Common myeloid progenitor, CD34-positive (primary cell): ENCODE results near the gene TRPM7.
A peak's percentile ranks its signal among the peaks of the same experiment; 100 is the strongest.
"Not testable (repeated sequence)": the region's sequence is repeated elsewhere in the genome, so short reads cannot be mapped to it uniquely, and the experiment has no call there.

ENCODE experiments used
- CTCF ChIA-PET: fragments of 350-600 bp; sonication (Branson Sonifier 250); formaldehyde crosslinking; loops from one replicate; lab custom pipeline; 2021; ENCODE audit warnings: antibody characterized with exemption; lab: Charles Lee
- POLR2A ChIA-PET: fragments of 350-600 bp; sonication (Branson Sonifier 250); formaldehyde crosslinking; loops from one replicate; lab custom pipeline; 2021; ENCODE audit warnings: antibody characterized with exemption; lab: Charles Lee
- DNase-seq, 3 donors: peaks; one replicate each; pipeline versions ENCODE4 v3.0.0 to v3.0.0-alpha.2; 2013
- H3K27ac ChIP-seq, 2 experiments: 1 replicate in 1 of 2; 2 replicates in 1 of 2; pipeline ENCODE4 v1.7.0; 2013; ENCODE audit warnings: inconsistent platforms in 2 of 2, low read length in 2 of 2, mild to moderate bottlenecking in 2 of 2, low read depth in 1 of 2, moderate library complexity in 1 of 2; ENCODE audit not compliant: severe bottlenecking in 2 of 2, insufficient read depth in 1 of 2, poor library complexity in 1 of 2
- H3K27me3 ChIP-seq, 5 experiments: replicated peaks in 2 of 5; 1 replicate in 3 of 5; 2 replicates in 2 of 5; pipeline versions ENCODE4 v1.6.1 to v1.7.0; 2013; ENCODE audit warnings: low read length in 4 of 5, mild to moderate bottlenecking in 2 of 5, moderate library complexity in 2 of 5, inconsistent platforms in 1 of 5; ENCODE audit not compliant: insufficient read depth in 5 of 5, control insufficient read depth in 4 of 5
- H3K36me3 ChIP-seq, 4 experiments: 1 replicate in 2 of 4; 2 replicates in 2 of 4; pipeline versions ENCODE4 v1.6.1 to v1.7.0; 2013; ENCODE audit warnings: low read length in 3 of 4, control low read depth in 1 of 4, mild to moderate bottlenecking in 1 of 4; ENCODE audit not compliant: control insufficient read depth in 4 of 4, insufficient read depth in 4 of 4
- H3K4me1 ChIP-seq, 4 experiments: 1 replicate in 3 of 4; 2 replicates in 1 of 4; pipeline versions ENCODE4 v1.6.1 to v1.7.1; 2013; ENCODE audit warnings: low read length in 3 of 4, mild to moderate bottlenecking in 3 of 4, control low read depth in 1 of 4, inconsistent platforms in 1 of 4, moderate library complexity in 1 of 4; ENCODE audit not compliant: control insufficient read depth in 4 of 4, insufficient read depth in 4 of 4; ENCODE audit errors: control extremely low read depth in 1 of 4
- H3K4me3 ChIP-seq, 7 experiments: 1 replicate in 4 of 7; 2 replicates in 3 of 7; pipeline versions ENCODE4 v1.5.1 to v1.7.0; 2013; ENCODE audit warnings: mild to moderate bottlenecking in 7 of 7, low read length in 6 of 7, moderate library complexity in 6 of 7, inconsistent platforms in 2 of 7, low read depth in 2 of 7, control low read depth in 1 of 7; ENCODE audit not compliant: insufficient read depth in 4 of 7, control insufficient read depth in 1 of 7; ENCODE audit errors: extremely low read depth in 1 of 7
- H3K9me3 ChIP-seq, 5 experiments: 1 replicate in 4 of 5; 2 replicates in 1 of 5; pipeline versions ENCODE4 v1.6.1 to v1.7.1; 2013; ENCODE audit warnings: low read length in 4 of 5, mild to moderate bottlenecking in 2 of 5, inconsistent platforms in 1 of 5, low read depth in 1 of 5, moderate library complexity in 1 of 5; ENCODE audit not compliant: control insufficient read depth in 4 of 5, insufficient read depth in 2 of 5; ENCODE audit errors: control extremely low read depth in 1 of 5
- WGBS: methylation state at CpG from one replicate; pipeline ENCODE4 v1.1.5; 2013; ENCODE audit not compliant: insufficient coverage; 5-methylcytosine and 5-hydroxymethylcytosine counted together

Gene TRPM7

GRCh38 chr15:50707878-50708427 is 21.4 kb upstream of the TRPM7 start:
- ChIA-PET CTCF (no interaction called here), POLR2A (no interaction called here)
- 100% methylated on average over 2 of the region's 3 CpGs for WGBS
- no peaks in the 10 kb centered on the region for H3K27me3 ChIP-seq
- no peaks in the 10 kb centered on the region for H3K9me3 ChIP-seq
- no peak for DNase-seq
- no peak overlapping the region for H3K4me3 ChIP-seq
- H3K36me3 ChIP-seq: peaks cover 0 to 3% (median 2%) of the 10 kb centered on the region in 4 experiments
- H3K4me1 ChIP-seq: no peaks in the 10 kb centered on the region
- no peak overlapping the region for H3K27ac ChIP-seq

GRCh38 chr15:50702762-50703334 is 16.3 kb upstream of the TRPM7 start:
- DNase-seq: no peak
- H3K27me3 ChIP-seq: no peaks in the 10 kb centered on the region
- ChIA-PET CTCF (no interaction called here), POLR2A (no interaction called here)
- no CpG with 5 or more reads among the region's 1 CpG for WGBS
- H3K4me1 ChIP-seq: no peaks in the 10 kb centered on the region
- H3K9me3 ChIP-seq: no peaks in the 10 kb centered on the region
- no peak overlapping the region for H3K4me3 ChIP-seq
- peaks cover 0 to 3% (median 1%) of the 10 kb centered on the region in 4 experiments for H3K36me3 ChIP-seq
- no peak overlapping the region for H3K27ac ChIP-seq

- Histone ChIP-seq H3K27ac (no peak overlapping the region), H3K36me3 (no peaks in the 10 kb centered on the region), H3K9me3 (no peaks in the 10 kb centered on the region), H3K4me3 (no peak overlapping the region), H3K27me3 (no peaks in the 10 kb centered on the region), H3K4me1 (no peaks in the 10 kb centered on the region)
- 100% methylated on average over 5 of the region's 8 CpGs for WGBS
- DNase-seq: no peak
- ChIA-PET CTCF (no interaction called here), POLR2A (interaction anchor here (0.6 kb wide), 1 partner anchor 13 kb away, joined by 5 read pairs; no protein-coding TSS in a partner anchor)
These were observed 11.5 kb upstream of the TRPM7 start for GRCh38 chr15:50698101-50698500.

- H3K4me1 ChIP-seq: no peaks in the 10 kb centered on the region
- H3K9me3 ChIP-seq: no peaks in the 10 kb centered on the region
- H3K36me3 ChIP-seq: no peaks in the 10 kb centered on the region
- ChIA-PET CTCF (interaction anchor here (0.6 kb wide), 1 partner anchor 1324 kb away, joined by 3 read pairs; no protein-coding TSS in a partner anchor), POLR2A (interaction anchor here (0.6 kb wide), 1 partner anchor 10 kb away, joined by 4 read pairs; no protein-coding TSS in a partner anchor)
- DNase-seq: no peak
- no peaks in the 10 kb centered on the region for H3K27me3 ChIP-seq
- WGBS: 100% methylated on average over 2 of the region's 4 CpGs
- no peak overlapping the region for H3K27ac ChIP-seq
- H3K4me3 ChIP-seq: no peak overlapping the region
These were observed 10.7 kb upstream of the TRPM7 start for GRCh38 chr15:50697109-50697797.

GRCh38 chr15:50694634-50695165 is 8.1 kb upstream of the TRPM7 start:
- H3K36me3 ChIP-seq, H3K4me3 ChIP-seq, H3K4me1 ChIP-seq, H3K9me3 ChIP-seq, POLR2A ChIA-PET, H3K27ac ChIP-seq, H3K27me3 ChIP-seq, DNase-seq: not testable (repeated sequence)
- CTCF ChIA-PET: interaction anchor here (1.1 kb wide), 1 partner anchor 20 kb away, joined by 3 read pairs; no protein-coding TSS in a partner anchor
- 97% methylated on average over 5 of the region's 9 CpGs for WGBS

GRCh38 chr15:50687302-50687902 is 805 bp upstream of the TRPM7 start:
- Histone ChIP-seq H3K27ac (peak overlapping the region; percentile 85 to 93), H3K36me3 (peaks cover 0 to 9% (median 3%) of the 10 kb centered on the region in 4 experiments), H3K4me1 (peaks cover 4 to 31% (median 25%) of the 10 kb centered on the region in 4 experiments), H3K9me3 (no peaks in the 10 kb centered on the region), H3K27me3 (no peaks in the 10 kb centered on the region), H3K4me3 (peak overlapping the region in 6 of 7 experiments; percentile 79 to 99 (median 96))
- 46% methylated on average over 10 of the region's 10 CpGs for WGBS
- POLR2A ChIA-PET: no interaction called here
- CTCF ChIA-PET: interaction anchor here (2.3 kb wide), 1 partner anchor 11 kb away, joined by 9 read pairs; no protein-coding TSS in a partner anchor
- no peak for DNase-seq
